ENCODE results near the gene TAC4. TPM values are rescaled to one million over a fixed set of nuclear protein-coding genes. Genes with fewer than 3 reads are reported as not detected.
A peak's percentile ranks its signal among the peaks of the same experiment; 100 is the strongest.

Gene TAC4, protein sequence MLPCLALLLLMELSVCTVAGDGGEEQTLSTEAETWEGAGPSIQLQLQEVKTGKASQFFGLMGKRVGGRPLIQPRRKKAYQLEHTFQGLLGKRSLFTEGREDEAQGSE
- total RNA-seq (2014; rRNA removed; shearing (Covaris generic)) = 0.20 TPM in 1 of 2 replicates, not detected in the other
- polyA plus RNA-seq (2015; cell fraction: cytosol; rRNA removed) = not detected in 2 replicates
- polyA plus RNA-seq (2015; cell fraction: nucleus; rRNA removed) = not detected in 2 replicates

DNA sequence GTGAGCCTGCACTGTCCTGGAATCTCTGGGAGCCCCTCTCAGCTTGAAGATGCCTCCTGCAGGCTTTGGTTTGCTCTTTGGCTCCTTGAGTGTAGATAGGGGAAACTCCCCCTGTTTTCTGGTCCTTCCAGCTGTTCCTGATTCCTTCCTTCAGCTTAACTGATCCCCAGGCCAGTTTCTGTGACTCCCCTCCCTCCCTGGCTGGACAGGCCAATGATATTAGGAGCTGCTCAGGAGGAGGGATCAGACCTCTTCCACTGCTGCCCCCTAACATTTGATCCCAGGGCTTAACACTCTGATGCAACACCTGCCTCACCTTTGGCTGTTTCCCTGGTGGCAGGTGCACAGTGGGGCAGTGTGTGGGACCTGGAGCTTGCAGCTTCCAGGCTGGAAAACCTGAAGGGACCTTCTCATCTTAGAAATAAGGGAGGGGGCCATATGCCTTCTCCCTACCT lies at the start of gene TAC4:
TAC4 (minus strand) TSS at position 51 of the 455 bp plus-strand sequence. CDS start 52 bp downstream, outside the sequence.
- no peak for DNase-seq (ENCODE audit: low read depth)

DNA sequence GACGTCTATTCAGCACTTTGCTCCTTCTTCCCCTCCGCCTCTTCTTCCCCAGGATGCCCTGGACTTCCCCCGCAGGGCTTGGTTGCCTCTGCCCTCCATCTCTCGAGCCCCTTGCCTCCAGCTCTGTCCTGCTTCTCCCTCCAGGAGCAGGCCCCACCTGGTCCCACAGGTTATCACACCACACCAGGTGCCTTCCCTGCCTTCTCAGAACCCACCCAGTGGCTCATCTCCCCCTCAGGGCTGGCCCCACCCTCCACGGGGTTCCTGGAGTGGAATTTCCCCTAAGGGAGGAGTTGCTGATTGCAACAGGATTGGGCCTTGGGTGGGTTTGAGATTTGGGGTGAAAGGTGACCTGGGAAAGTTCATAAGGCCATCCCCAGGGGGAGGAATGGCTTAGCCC lies 49.0 kb upstream of the TAC4 start:
- no peak for DNase-seq (ENCODE audit: low read depth)

DNA sequence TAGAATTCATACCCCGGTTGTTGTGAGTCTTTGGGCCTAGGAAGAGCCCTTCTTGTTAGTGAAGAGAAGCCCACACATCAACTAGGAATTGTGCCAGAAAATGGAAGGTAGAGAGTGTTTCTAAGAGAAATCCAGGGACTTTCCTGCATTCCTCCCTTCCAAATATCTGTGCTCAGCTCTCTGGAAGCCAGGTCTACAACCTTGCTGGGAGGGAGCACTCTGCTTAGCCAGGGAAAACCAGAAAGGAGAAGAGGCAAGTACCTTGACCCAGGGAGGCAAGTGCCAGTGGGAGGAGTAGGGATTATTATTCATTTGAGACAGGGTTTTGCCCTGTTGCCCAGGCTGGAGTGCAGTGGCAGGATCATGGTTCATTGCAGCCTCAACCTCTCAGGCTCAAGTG lies 48.4 kb upstream of the TAC4 start:
- DNase-seq (ENCODE audit: low read depth) = no peak

DNA sequence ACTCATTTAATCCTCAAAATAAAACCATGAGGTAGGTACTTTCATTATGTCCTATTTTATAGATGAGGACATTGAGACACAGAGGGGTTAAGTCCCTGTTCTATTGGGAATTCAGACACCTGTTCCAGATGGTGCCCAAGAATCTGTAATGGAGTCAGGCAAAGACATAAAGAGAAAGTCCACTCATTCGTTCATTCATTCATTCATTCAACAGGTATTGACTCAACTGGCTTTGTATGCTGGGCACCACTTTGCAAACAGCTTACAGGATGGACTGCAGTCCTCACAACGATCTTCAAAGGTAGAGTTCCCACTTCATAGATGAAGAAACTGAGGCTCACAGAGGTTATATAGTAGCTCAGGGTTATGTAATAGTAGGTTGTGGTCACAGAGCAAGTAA lies 47.9 kb upstream of the TAC4 start:
- no peak for DNase-seq (ENCODE audit: low read depth)

DNA sequence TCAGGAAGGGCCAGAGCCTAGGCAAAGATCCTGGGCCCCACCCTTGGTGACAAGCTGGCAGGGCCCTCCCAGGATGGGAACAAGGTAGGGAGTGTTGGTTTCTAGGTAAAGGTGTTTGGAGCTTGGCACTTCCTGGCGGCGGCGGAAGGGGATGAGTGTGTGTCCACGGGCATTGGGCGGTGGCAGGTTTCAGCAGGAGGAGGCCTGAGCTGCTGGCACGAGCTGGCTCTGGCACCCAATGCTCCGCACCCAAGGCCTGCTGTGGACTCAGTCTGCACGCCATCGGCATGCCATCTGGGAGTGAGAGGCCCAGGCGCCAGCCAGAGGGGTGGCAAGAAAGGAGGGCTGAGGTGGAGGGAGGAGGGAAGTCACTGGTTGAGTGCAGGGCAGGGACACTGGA lies 46.9 kb upstream of the TAC4 start:
- no peak for DNase-seq (ENCODE audit: low read depth)

DNA sequence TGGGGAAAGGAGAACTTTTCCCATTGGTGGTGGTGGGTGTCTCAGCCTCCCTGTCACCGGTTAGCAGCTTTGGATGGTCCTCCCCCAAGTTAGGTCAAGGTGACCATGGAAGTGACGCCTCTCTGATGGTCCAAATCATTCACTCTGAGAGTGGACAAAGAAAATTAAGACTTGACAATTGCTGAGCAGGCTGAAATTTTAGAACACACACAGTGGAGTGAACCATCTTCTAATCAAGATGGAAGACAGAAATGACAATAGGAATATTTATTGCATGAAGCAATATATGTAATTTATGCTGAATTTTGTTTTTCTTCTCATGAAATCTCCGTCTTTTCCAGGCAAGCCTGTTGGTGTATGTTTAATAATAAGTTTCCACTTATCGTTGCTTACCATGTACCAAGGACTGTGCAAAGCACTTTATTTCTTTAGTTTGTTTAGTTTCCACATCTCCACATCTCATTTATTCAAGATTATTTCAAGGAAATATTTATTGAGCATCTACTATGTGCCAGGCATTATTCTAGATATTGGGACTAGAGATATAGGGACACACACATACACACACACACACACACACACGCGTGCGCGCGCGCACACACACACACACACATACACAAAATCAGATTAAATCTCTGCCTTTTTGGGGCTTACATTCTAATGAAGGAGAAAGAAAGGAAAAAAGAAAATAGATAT lies 44.0 kb upstream of the TAC4 start:
- DNase-seq (ENCODE audit: low read depth) = no peak

DNA sequence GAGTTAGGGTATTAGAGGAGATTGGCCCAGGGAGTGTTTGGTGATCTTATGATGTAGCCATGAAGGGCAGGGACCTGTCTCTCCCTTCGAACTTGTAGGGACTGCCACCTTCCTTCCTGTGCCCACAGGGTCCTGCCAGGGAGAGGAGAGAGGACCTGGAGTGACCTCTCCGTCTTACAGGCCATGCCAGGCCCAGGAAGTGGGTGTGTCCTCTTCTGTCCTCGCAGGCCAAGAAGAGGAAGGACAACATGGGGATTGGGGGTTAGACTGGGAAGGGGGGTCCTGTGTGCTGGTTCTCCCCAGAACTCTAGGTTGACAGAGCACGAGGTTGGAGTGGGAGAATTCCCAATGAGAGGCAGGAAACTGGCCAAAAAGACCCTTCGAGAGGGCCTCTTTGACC lies 43.4 kb upstream of the TAC4 start:
- DNase-seq (ENCODE audit: low read depth) = no peak

DNA sequence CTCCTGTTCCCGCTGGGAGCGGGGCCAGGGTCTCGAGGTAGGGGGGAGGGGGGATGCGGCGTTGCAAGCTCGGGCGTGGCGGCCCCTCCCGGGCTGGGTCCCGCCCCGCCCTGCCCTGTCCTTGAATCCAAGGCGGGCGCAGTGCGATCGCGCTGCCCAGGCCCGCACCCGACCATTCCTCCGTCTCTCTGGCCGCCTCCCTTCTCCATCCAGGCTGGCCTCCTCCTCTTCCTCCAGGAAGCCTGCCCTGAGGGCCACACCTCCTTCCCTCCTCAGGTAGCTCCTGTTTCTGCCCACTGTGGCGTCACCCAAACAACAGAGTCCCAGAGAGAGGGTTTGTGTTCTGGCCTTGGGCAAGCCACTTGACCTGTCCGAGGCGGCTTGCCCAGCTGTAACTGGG lies 43.0 kb upstream of the TAC4 start:
- no peak for DNase-seq (ENCODE audit: low read depth)

DNA sequence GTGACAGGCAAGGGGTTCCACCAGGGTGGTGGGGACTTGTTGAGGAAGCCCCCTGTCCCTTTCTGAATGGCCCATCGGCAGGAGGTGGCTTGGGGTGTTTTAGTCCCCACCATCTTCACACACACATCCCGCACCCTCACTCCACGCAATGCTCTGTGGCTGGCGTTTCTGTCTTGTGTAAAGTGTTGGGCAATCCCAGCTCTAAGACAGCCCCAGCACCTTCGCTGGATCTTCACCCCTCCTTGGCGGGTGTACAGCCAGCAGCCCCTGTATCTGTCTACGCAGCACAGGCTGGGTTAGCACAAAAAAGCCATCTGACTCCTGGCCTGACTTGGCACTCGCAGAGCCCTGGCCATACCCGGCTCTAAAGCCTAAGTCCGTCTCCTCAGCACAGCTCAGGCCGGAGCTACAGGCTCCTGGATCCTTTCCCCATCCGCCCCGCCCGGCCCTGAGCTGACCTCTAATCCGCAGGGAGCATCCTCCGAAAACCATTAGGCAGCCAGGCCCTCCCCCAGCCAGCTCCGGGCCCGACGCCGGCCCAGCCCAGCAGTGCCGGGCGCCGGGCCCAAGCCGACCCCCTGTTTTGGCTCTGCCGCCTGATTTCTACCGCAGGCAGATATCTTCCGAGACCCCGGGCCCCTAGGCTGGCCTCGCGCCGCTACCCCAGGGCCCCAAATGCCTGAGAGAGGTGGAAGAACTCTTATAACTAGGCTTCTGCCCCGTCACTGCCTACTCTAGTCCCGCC lies 42.4 kb upstream of the TAC4 start:
- DNase-seq (ENCODE audit: low read depth) = no peak

DNA sequence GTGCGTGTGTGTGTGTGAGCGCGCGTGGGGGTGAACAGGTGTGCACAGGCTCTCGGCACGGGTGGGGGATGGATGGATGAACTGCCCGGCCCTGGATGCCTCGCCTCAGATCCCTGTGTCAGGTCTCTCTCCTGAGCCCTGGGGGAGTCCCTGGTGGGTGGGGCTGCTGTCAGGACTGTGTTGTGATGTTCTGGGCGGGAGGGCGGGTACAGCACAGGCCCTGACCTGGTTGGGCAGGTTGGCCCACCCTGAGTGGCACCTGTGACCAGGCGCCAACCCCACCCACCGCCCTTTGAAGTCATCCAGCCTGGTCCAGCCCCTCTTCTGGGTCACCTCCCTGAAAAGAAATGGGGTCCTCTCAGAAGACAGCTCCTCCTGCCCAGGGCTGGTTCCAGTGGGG lies 41.6 kb upstream of the TAC4 start:
- DNase-seq (ENCODE audit: low read depth) = no peak

DNA sequence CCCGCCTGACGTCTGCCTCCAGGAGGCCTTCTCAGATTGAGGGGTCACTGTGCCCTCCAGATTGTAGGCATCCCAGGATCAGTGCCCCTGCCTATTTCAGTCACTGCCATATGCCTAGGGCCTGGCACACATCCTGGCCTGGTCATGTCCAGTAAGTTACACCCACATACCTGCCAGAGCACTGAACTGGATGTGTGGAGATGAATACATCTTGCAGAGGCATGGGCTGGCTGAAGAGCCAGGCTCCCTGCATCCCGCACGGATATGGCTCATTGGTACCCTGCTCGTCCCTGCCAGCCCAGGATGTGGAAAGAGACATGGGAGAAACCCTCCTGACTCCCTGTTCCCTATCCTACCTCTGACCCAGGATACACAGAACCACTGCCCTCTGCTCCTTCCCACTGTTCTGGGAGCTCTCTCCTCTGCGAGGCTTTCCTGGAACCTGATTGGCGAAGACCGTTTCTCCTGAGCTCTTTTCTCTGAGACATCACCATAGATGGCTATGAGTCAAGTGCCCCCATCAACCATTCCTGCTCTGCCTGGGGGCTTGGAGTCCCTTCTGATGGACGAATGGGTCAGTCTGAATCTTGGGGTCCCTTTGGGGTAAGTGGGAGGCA lies 40.0 kb upstream of the TAC4 start:
- DNase-seq (ENCODE audit: low read depth) = no peak

DNA sequence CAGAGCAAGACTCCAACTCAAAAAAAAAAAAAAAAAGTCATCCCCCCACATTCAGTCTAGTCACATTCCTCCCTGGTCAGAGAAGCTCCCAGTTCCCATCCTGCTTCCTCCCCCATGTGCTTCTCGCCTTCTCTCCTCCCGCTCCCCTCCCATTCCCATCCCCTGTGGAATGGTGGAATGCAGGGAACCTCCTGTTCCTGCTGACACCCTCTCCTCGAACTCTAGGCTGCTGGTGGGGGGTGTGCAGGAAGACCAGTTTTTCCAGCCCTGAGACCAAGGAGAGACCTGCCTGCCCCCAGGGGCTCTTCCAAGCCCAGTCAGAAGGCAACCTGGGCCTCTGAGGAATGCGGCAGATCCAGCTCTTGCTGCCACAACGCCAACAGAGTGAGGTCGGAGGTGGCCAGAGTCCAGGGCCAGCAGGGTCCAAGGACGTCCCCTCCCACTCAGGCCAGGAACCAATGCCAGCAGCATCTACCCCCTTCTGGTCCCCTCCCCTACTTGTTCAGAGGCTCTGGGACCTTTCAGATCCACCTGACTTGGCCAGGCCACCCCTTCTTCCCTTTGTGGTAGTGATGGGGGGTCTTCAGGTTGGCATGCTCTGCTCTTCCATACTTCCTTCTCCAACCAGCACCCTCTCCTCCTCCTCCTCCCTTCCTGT lies 39.3 kb upstream of the TAC4 start:
- DNase-seq (ENCODE audit: low read depth) = no peak

DNA sequence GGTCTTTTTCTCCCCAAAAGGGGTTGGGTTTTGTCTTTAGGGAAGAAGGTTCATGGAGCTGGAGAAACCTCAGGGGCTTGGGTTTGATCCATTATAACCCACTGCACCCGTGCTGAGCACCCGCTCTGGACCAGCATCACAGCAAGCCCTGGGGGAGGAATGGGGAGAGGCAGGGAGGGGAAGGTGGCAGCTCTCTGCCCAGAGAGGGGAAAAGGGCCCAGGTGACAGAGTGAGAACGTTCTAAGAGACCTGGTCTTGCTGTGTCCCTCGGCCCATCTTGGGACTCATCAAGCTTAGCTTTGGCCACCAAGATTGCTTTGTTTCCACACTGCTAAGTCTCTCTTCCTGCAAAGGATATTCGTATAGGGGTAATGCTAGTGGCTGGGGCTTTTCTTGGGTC lies 38.2 kb upstream of the TAC4 start:
- DNase-seq (ENCODE audit: low read depth) = no peak

DNA sequence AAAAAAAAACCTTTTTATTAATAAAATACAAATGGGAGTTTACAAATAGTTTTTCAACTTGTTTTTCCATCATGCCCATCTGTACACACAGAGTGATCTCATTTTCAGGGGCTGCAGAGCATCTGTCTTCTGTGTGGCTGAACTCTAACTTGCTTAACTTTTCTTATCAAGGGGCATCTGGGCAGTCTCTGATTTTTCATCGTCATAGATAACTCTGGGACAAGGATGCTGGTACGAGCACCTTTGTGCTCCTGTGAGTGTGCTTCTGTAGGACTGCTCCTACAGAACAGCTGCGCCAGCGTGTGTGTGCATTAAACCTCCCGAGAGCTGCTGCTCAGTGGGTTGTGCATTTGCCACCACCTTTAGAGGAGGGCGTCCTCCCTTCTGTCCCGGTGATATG lies 34.6 kb upstream of the TAC4 start:
- DNase-seq (ENCODE audit: low read depth) = no peak

DNA sequence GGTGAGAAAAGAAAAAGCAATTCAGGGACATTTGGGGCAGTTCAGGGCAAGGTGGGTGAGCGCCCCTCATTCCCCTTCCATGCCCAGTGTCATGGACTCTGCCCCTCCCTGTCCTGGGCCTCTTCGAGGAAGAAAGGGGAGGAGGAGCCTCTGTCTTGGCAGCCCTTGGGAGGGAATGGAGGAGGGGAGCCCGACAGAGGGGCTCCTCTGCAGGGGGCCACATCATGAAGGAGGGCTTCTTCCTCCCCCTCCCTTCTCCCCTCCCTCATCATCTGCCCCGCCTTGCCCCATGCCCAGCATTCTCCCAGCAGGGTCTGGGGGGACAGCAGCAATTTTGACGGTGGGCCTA lies 33.2 kb upstream of the TAC4 start:
- no peak for DNase-seq (ENCODE audit: low read depth)

DNA sequence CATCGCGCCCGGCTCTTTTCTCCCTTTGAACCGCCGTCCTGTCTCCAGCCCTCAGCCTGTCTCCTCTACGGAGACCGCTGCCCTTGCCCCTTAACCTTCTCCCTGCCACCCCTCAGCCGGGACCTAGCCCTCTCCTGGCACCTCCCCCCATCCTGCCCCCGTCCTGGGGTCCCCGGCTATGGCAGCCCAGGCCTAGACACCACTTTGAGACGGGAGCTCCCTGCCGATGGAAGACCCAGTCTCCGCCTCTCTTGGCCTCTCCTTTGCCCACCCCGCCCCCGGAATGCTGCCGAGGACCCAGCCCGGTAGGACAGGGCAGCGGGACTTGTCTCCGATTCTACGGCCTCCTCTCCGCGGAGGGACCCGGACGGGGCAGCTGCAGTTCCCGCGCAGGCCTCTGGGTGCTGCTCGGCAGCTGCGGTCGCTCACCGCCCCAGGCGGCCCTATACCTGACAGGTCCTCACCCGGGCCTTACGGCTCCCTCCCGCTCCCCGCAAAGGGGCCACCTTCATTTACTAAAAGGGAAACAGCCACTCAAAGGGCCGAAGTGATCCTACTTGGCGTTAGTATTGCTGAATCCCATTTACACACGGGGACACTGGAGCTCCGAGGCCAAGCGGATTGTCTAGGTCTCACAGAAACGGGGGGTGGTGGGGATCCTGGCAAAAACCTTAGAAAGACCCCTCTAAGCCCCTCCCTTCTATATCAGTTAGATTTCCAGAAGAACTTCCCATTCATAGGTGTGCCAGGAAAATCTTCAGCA lies 32.6 kb upstream of the TAC4 start:
- peak; percentile 61 for DNase-seq (ENCODE audit: low read depth)

DNA sequence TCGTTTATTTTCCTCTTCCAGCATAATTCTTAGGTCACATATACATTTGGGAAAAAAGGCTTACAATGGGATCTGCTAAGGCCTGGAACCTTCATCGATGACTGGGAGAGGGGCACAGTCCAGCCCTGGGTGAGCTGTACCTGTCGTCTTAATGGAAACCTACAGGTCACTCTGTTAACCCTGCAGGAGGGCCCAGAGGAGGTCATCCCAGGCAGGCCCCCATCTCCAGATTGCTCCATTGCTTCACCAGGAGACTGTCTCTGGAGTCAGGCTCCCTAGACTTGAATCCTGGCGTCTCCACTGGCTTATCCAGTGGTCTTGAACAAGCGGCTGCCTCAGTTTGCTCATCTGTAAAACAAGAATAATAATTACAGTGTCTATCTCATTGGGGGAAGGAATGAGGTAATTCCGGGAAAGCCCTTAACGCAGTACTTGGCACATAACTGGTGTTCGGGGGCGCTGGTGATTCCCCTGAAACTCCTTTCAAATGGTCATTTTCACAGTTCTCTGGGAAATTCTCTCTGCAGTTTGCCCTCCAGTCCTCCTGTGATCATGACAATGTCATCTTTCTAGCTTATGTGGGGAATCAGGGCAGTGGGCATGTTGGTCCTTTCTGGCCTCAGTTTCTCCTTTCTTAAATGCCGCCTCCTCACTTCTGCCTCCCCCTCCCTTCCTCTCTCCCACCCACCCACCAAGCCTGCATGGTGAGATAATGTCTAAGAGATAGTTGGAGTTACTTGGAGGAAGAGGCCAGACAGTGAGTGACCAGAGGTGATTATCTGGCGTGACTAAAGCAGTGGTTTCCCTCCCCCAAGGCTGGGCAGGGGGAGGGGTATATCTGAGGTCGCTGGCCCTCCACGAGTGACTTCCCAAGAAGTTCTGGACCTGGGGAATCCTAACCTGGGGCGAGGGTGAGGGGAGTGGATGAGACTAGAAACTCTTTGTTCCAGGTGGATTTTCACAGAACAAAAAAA lies 31.3 kb upstream of the TAC4 start:
- no peak for DNase-seq (ENCODE audit: low read depth)

DNA sequence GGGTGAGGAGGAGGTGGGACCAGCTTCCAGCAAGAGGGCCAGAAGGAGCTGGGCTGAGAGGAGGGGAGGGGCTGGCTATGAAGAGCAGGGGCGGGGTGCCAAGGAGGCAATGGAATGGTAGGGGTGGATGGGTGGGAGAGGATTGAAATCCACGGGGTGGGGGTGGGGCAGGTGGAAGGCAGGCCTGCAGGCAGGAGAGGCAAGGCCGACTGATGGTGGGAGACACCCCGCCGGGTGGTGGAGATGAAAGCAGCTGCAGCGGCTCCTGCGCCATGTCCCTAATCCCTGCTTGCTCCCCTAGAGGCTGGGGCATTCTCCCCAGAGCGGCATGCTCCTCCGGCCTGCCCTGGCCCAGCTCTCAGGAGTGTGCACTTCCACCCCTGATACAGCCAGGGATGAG lies 27.8 kb upstream of the TAC4 start:
- DNase-seq (ENCODE audit: low read depth) = no peak

DNA sequence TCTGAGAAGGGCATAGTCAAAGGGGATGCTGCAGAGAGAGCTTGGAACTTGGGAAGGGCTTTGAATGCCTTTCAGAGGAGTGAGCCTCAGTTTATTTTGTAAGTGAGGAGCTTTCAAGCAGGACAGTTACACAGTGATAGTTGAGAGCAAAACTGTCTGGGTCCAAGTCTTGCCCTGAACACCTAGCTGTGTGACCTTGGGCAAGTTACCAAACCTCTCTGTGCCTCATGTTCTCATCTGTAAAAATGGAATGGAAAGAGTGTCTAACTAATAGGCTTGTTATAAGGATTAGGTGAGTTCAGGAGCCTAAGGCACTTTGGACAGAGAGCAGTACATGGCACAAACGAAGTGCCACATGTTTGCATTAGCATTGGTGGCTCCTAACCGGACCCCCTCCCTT lies 27.0 kb upstream of the TAC4 start:
- no peak for DNase-seq (ENCODE audit: low read depth)

DNA sequence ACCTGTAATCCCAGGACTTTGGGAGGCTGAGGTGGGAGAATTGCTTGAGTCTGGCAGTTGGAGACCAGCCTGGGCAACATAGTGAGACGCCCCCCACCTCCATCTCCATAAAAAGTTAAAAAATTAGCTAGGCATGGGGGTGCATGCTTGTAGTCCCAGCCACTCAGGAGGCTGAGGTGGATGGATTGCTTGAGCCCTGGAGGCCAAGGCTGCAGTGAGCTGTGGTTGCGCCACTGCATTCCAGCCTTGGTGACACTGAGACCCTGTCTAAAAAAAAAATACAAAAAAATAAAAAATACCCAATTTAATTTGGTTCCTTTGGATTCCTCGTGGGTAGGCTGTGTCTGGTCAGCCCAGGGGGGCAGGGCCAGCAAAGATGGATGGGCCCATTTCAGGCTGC lies 26.1 kb upstream of the TAC4 start:
- no peak for DNase-seq (ENCODE audit: low read depth)
